ENCODE results near the gene PHACTR3.

GRCh38 chr20:59603781-59604541, at the start of gene PHACTR3:
- TF ChIP-seq CTCF (IDR thresholded peaks at IDR 0.05; ENCODE audit: low read depth, low read length, missing input control) (no peak), FOXA1 (IDR thresholded peaks at IDR 0.05) (no peak), FOXA2 (IDR thresholded peaks at IDR 0.05) (no peak)

Measured in liver (tissue), 2 donors.